ENCODE measurements around the gene MAS1.
"Not testable (repeated sequence)": the region's sequence is repeated elsewhere in the genome, so short reads cannot be mapped to it uniquely, and the experiment has no call there.

The MAS1 gene

GRCh38 chr6:159890792-159891191 is at the start of gene MAS1:
MAS1 (plus strand) TSS chr6:159890988; CDS start chr6:159906956, 15,968 bp downstream.
- no peaks in the 10 kb centered on the region for H3K9me3 ChIP-seq (ENCODE audit: control insufficient read depth in 2 of 2, low read length in 2 of 2)
- no peak within 1 kb of the TSS for H3K4me3 ChIP-seq (ENCODE audit: low read length in 2 of 2)
- H3K27ac ChIP-seq (ENCODE audit: low read depth in 2 of 2, low read length in 2 of 2) = no peak within 1 kb of the TSS
- no peaks in the 10 kb centered on the region for H3K36me3 ChIP-seq (ENCODE audit: control insufficient read depth in 2 of 2, insufficient read depth in 2 of 2, low read length in 2 of 2)
- no peaks in the 10 kb centered on the region for H3K4me1 ChIP-seq (ENCODE audit: control insufficient read depth in 2 of 2, insufficient read depth in 2 of 2, low read length in 2 of 2)
- peaks cover 8 to 9% of the 10 kb centered on the region in 2 donors for H3K27me3 ChIP-seq (ENCODE audit: control insufficient read depth in 2 of 2, insufficient read depth in 2 of 2, low read length in 2 of 2)
- H3K9ac ChIP-seq (ENCODE audit: low read depth in 1 of 2, low read length in 2 of 2) = no peak within 1 kb of the TSS

- Histone ChIP-seq H3K9me3 (ENCODE audit: control insufficient read depth in 2 of 2, low read length in 2 of 2) (no peaks in the 10 kb centered on the region), H3K4me1 (ENCODE audit: control insufficient read depth in 2 of 2, insufficient read depth in 2 of 2, low read length in 2 of 2) (no peaks in the 10 kb centered on the region), H3K27me3 (ENCODE audit: control insufficient read depth in 2 of 2, insufficient read depth in 2 of 2, low read length in 2 of 2) (no peaks in the 10 kb centered on the region), H3K9ac (ENCODE audit: low read depth in 1 of 2, low read length in 2 of 2) (no peak overlapping the region), H3K36me3 (ENCODE audit: control insufficient read depth in 2 of 2, insufficient read depth in 2 of 2, low read length in 2 of 2) (no peaks in the 10 kb centered on the region), H3K27ac (ENCODE audit: low read depth in 2 of 2, low read length in 2 of 2) (no peak overlapping the region), H3K4me3 (ENCODE audit: low read length in 2 of 2) (no peak overlapping the region)
These were observed 48.8 kb upstream of the MAS1 start for GRCh38 chr6:159842035-159842434.

DNA sequence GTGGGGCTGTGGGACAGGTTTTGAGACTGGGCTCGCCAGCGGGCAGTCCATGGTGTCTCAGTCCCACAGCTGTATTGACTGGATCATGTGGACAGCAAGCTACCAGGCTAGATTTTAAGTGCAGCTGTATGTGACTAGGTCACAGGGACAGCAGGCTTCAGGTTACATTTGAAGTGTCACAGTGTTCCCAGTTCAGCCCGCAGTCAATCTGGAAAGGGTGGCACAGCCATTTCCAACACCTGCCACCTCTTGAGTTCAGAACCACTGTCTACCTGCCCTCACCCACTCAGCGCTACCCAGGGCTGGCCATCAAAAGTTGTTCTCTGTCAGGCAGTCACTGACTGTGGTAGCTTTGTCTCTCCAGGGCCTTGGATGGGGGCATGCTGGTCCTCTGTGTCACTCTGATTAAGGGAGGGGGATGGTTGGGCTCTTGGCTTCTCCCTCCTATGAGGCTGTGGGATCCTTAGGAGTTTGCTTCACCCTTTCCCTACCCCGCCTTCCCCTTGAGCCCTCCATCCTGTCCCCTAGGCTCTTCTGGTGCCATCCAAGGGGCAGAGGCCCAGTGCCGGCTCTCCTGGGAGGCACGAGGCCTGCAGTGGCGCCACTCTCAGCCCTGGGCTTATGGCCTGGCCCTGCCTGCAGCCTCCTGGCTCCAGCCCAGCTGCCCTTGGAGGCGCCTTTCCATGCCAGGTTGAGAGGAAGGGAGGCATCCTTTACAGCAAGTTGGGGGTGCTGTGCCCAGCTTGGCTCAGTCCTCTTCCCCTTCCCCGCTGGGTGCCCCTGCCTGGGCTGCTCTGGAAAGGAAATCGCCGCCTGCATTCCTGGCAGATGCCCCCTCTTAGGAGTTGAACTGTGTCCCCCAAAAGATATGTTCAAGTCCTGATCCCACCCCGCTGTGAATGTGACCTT is 45.8 kb upstream of the MAS1 start:
- Histone ChIP-seq H3K27ac (ENCODE audit: low read depth in 2 of 2, low read length in 2 of 2) (no peak overlapping the region), H3K4me1 (ENCODE audit: control insufficient read depth in 2 of 2, insufficient read depth in 2 of 2, low read length in 2 of 2) (no peaks in the 10 kb centered on the region), H3K27me3 (ENCODE audit: control insufficient read depth in 2 of 2, insufficient read depth in 2 of 2, low read length in 2 of 2) (no peaks in the 10 kb centered on the region), H3K36me3 (ENCODE audit: control insufficient read depth in 2 of 2, insufficient read depth in 2 of 2, low read length in 2 of 2) (no peaks in the 10 kb centered on the region), H3K4me3 (ENCODE audit: low read length in 2 of 2) (no peak overlapping the region), H3K9me3 (ENCODE audit: control insufficient read depth in 2 of 2, low read length in 2 of 2) (no peaks in the 10 kb centered on the region), H3K9ac (ENCODE audit: low read depth in 1 of 2, low read length in 2 of 2) (no peak overlapping the region)

- not testable (repeated sequence) for H3K36me3 ChIP-seq (ENCODE audit: control insufficient read depth in 2 of 2, insufficient read depth in 2 of 2, low read length in 2 of 2); H3K27me3 ChIP-seq (ENCODE audit: control insufficient read depth in 2 of 2, insufficient read depth in 2 of 2, low read length in 2 of 2); H3K4me3 ChIP-seq (ENCODE audit: low read length in 2 of 2); H3K9me3 ChIP-seq (ENCODE audit: control insufficient read depth in 2 of 2, low read length in 2 of 2); H3K4me1 ChIP-seq (ENCODE audit: control insufficient read depth in 2 of 2, insufficient read depth in 2 of 2, low read length in 2 of 2); H3K9ac ChIP-seq (ENCODE audit: low read depth in 1 of 2, low read length in 2 of 2); H3K27ac ChIP-seq (ENCODE audit: low read depth in 2 of 2, low read length in 2 of 2)
These were observed 42.2 kb upstream of the MAS1 start for GRCh38 chr6:159848552-159848951.

- not testable (repeated sequence) for H3K4me1 ChIP-seq (ENCODE audit: control insufficient read depth in 2 of 2, insufficient read depth in 2 of 2, low read length in 2 of 2); H3K9ac ChIP-seq (ENCODE audit: low read depth in 1 of 2, low read length in 2 of 2); H3K36me3 ChIP-seq (ENCODE audit: control insufficient read depth in 2 of 2, insufficient read depth in 2 of 2, low read length in 2 of 2); H3K27me3 ChIP-seq (ENCODE audit: control insufficient read depth in 2 of 2, insufficient read depth in 2 of 2, low read length in 2 of 2); H3K9me3 ChIP-seq (ENCODE audit: control insufficient read depth in 2 of 2, low read length in 2 of 2); H3K4me3 ChIP-seq (ENCODE audit: low read length in 2 of 2); H3K27ac ChIP-seq (ENCODE audit: low read depth in 2 of 2, low read length in 2 of 2)
These were observed 40.9 kb upstream of the MAS1 start for GRCh38 chr6:159849851-159850250.

DNA sequence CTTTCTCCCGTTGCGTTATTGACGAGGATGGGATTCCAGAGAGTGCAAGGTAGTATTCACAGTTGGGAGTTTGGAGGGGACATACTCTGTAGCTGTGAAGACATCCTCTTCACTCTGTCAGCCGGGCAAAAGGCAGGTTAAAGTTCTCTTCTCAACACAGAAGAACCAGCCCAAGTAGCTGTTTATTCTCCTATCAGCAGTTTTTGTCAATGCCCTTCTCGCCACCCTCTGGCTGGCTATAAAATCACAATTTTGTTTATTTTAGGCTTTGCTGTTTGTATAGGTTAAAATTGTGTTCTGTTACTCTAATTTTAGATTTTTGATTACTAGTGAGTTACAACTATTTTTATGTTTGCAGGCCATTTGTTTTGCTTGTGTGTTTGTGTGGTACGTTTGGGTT is 37.9 kb upstream of the MAS1 start:
- Histone ChIP-seq H3K4me1 (ENCODE audit: control insufficient read depth in 2 of 2, insufficient read depth in 2 of 2, low read length in 2 of 2) (no peaks in the 10 kb centered on the region), H3K27ac (ENCODE audit: low read depth in 2 of 2, low read length in 2 of 2) (no peak overlapping the region), H3K9ac (ENCODE audit: low read depth in 1 of 2, low read length in 2 of 2) (no peak overlapping the region), H3K4me3 (ENCODE audit: low read length in 2 of 2) (no peak overlapping the region), H3K36me3 (ENCODE audit: control insufficient read depth in 2 of 2, insufficient read depth in 2 of 2, low read length in 2 of 2) (no peaks in the 10 kb centered on the region), H3K9me3 (ENCODE audit: control insufficient read depth in 2 of 2, low read length in 2 of 2) (no peaks in the 10 kb centered on the region), H3K27me3 (ENCODE audit: control insufficient read depth in 2 of 2, insufficient read depth in 2 of 2, low read length in 2 of 2) (no peaks in the 10 kb centered on the region)

GRCh38 chr6:159853754-159854153 is 37.0 kb upstream of the MAS1 start:
- Histone ChIP-seq H3K4me3 (ENCODE audit: low read length in 2 of 2) (no peak overlapping the region), H3K4me1 (ENCODE audit: control insufficient read depth in 2 of 2, insufficient read depth in 2 of 2, low read length in 2 of 2) (no peaks in the 10 kb centered on the region), H3K27me3 (ENCODE audit: control insufficient read depth in 2 of 2, insufficient read depth in 2 of 2, low read length in 2 of 2) (no peaks in the 10 kb centered on the region), H3K9ac (ENCODE audit: low read depth in 1 of 2, low read length in 2 of 2) (no peak overlapping the region), H3K27ac (ENCODE audit: low read depth in 2 of 2, low read length in 2 of 2) (no peak overlapping the region), H3K9me3 (ENCODE audit: control insufficient read depth in 2 of 2, low read length in 2 of 2) (no peaks in the 10 kb centered on the region), H3K36me3 (ENCODE audit: control insufficient read depth in 2 of 2, insufficient read depth in 2 of 2, low read length in 2 of 2) (no peaks in the 10 kb centered on the region)

GRCh38 chr6:159854959-159855358 is 35.8 kb upstream of the MAS1 start:
- H3K36me3 ChIP-seq (ENCODE audit: control insufficient read depth in 2 of 2, insufficient read depth in 2 of 2, low read length in 2 of 2) = no peaks in the 10 kb centered on the region
- no peaks in the 10 kb centered on the region for H3K4me1 ChIP-seq (ENCODE audit: control insufficient read depth in 2 of 2, insufficient read depth in 2 of 2, low read length in 2 of 2)
- H3K4me3 ChIP-seq (ENCODE audit: low read length in 2 of 2) = no peak overlapping the region
- H3K27ac ChIP-seq (ENCODE audit: low read depth in 2 of 2, low read length in 2 of 2) = no peak overlapping the region
- no peaks in the 10 kb centered on the region for H3K9me3 ChIP-seq (ENCODE audit: control insufficient read depth in 2 of 2, low read length in 2 of 2)
- no peaks in the 10 kb centered on the region for H3K27me3 ChIP-seq (ENCODE audit: control insufficient read depth in 2 of 2, insufficient read depth in 2 of 2, low read length in 2 of 2)
- no peak overlapping the region for H3K9ac ChIP-seq (ENCODE audit: low read depth in 1 of 2, low read length in 2 of 2)

DNA sequence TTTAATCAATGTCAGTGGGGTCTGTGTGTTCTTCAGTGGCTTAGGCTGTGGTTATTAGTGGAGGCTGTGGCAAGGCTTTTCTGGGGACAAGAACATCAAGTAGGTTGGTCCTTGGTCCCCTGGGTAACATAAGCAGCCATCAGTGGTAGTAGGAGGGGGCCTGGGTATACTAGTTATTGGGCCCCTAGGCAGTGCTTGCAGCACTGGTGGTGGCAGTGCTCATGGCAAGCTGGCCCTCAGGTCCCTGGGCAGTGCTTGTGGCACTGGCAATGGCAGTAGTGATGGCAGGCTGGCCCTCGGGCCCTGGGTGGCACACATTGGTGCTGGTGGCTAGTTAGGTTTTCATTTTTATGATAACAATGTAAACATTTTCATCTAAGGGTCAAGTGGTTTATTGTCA is 32.5 kb upstream of the MAS1 start:
- Histone ChIP-seq H3K9ac (ENCODE audit: low read depth in 1 of 2, low read length in 2 of 2) (no peak overlapping the region), H3K9me3 (ENCODE audit: control insufficient read depth in 2 of 2, low read length in 2 of 2) (no peaks in the 10 kb centered on the region)

GRCh38 chr6:159860482-159860881 is 30.3 kb upstream of the MAS1 start:
- no peaks in the 10 kb centered on the region for H3K4me1 ChIP-seq (ENCODE audit: control insufficient read depth in 2 of 2, insufficient read depth in 2 of 2, low read length in 2 of 2)
- no peaks in the 10 kb centered on the region for H3K9me3 ChIP-seq (ENCODE audit: control insufficient read depth in 2 of 2, low read length in 2 of 2)
- no peak overlapping the region for H3K27ac ChIP-seq (ENCODE audit: low read depth in 2 of 2, low read length in 2 of 2)
- no peak overlapping the region for H3K4me3 ChIP-seq (ENCODE audit: low read length in 2 of 2)
- no peaks in the 10 kb centered on the region for H3K27me3 ChIP-seq (ENCODE audit: control insufficient read depth in 2 of 2, insufficient read depth in 2 of 2, low read length in 2 of 2)
- H3K36me3 ChIP-seq (ENCODE audit: control insufficient read depth in 2 of 2, insufficient read depth in 2 of 2, low read length in 2 of 2) = no peaks in the 10 kb centered on the region
- H3K9ac ChIP-seq (ENCODE audit: low read depth in 1 of 2, low read length in 2 of 2) = no peak overlapping the region

More for the DNA sequence above, 32.5 kb upstream of the MAS1 start:
- no peaks in the 10 kb centered on the region for H3K36me3 ChIP-seq (ENCODE audit: control insufficient read depth in 2 of 2, insufficient read depth in 2 of 2, low read length in 2 of 2)
- no peaks in the 10 kb centered on the region for H3K4me1 ChIP-seq (ENCODE audit: control insufficient read depth in 2 of 2, insufficient read depth in 2 of 2, low read length in 2 of 2)
- H3K4me3 ChIP-seq (ENCODE audit: low read length in 2 of 2) = no peak overlapping the region
- H3K27ac ChIP-seq (ENCODE audit: low read depth in 2 of 2, low read length in 2 of 2) = no peak overlapping the region
- no peaks in the 10 kb centered on the region for H3K27me3 ChIP-seq (ENCODE audit: control insufficient read depth in 2 of 2, insufficient read depth in 2 of 2, low read length in 2 of 2)

Data from mucosa of rectum (tissue), 2 donors.